ENCODE data around the gene FIG4. TPM values are rescaled to one million over a fixed set of nuclear protein-coding genes. Genes with fewer than 3 reads are reported as not detected.
"Not testable (repeated sequence)": the region's sequence is repeated elsewhere in the genome, so short reads cannot be mapped to it uniquely, and the experiment has no call there.

Gene FIG4
- polyA plus RNA-seq, 3 donors: 4.5 to 7.0 (median 7.0) TPM

DNA sequence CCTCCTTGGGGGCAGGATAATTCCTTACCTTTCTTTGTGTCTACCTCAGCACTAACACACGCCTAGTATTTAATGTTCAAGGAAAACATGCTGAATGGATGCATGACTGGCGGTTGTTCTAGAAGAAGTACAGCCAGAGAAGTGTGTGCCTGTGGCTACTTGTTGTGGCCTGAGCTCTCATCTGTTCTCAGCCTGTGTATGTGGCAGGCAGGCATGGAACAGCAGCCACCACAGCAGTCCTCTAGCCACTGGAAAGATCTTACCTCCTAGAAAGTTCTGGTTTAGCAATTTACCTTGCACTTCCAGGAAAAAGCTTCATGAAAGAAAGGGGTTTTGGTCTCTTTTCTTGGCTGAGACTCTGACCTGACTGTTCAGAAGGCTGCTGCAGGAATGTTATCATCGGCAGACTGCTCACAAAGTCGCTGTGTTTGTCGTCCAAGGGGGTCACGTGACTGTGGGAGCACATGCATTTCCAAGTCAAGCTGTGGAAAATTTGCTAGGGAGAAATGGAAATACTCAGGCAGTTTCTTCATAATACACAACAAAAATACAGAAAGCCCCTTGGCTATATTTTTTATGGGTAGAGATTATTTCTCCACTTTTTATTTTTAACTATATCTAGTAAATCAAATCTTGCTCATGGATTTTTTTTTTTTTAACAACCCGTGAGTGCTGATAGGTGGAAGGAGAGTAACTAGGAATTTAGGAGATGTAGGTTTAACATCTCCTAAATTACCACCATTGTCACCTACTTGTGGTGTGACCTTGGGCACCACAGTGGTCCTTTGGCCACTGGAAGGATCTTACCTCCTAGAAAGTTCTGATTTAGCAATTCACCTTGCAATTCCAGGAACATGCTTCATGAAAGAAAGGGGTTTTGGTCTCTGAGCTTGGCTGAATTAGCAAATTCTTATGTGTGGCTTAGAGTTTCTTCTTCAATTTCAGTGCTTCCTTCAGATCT, 176.2 kb downstream of the FIG4 start:
- WGBS, 3 donors: 26 to 44% (median 40%) methylated on average over 7 of the region's 7 CpGs

DNA sequence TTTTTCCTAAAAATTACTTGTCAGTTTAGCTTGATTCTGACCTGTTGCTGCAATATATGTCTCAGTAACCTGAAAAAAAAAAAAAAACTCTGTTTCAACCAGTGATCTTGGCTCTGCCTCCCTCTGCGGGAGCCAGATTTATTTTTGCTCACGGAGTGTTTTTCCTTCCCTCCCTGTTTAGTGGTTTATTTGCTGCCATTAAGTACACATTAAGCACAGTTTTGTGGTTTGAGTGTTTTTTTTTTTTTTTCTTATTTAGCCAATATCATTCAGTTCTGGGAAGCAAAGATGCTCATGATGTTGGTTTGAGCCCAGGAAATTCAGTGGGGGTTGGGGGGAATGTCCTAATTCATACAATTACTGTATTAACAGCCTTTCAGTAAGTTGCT, 176.9 kb downstream of the FIG4 start:
- 2 to 16% (median 3%) methylated on average over 2 of the region's 2 CpGs for WGBS, 3 donors
- no peak overlapping the region for H3K27ac ChIP-seq (ENCODE audit: low read depth, low read length)

More for the DNA sequence above, 176.2 kb downstream of the FIG4 start:
- no peak overlapping the region for H3K27ac ChIP-seq (ENCODE audit: low read depth, low read length)

DNA sequence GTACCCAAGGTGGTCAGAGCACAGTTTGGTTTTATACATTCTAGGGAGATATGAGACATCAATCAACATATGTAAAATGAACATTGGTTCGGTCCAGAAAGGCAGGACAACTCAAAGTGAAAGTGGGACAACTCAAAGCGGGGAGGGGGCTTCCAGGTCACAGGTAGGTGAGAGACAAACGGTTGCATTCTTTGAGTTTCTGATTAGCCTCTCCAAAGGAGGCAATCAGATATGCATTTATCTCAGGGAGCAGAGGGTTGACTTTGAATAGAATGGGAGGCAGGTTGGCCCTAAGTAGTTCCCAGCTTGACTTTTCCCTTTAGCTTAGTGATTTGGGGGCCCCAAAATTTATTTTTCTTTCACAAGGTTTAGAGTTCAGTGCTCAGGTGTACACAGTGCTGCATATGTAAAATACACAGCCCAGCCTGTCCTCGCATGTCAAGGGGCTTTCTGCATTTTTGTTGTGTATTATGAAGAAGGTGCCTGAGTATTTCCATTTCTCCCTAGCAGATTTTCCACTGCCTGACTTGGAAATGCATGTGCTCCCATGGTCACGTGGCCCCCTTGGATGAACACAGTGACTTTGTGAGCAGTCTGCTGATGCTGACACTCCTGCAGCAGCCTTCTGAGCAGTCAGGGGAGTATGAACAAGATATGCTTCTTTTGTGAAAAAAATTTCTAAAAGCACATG, 178.4 kb downstream of the FIG4 start:
- not testable (repeated sequence) for H3K27ac ChIP-seq (ENCODE audit: low read depth, low read length)
- WGBS, 3 donors: 61 to 63% (median 62%) methylated on average over 5 of the region's 5 CpGs

DNA sequence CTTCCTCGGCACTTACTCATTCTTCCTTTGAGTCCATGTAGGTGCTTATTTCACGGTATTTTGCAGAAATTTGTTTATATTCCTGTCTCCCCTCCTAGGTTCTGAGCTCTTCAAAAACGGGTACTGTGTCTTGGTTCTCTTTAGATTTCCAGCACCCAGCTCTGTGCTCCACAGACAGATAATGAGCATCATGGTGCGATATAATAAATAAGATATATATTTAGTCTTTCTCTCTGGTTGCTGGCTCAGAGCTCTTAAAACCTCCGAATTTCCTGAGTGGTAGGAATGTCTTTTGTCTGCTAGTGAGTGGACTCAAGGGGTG, 179.0 kb downstream of the FIG4 start:
- 57 to 67% (median 59%) methylated on average over 5 of the region's 5 CpGs for whole genome bisulfite sequencing, 3 donors
- H3K27ac ChIP-seq (ENCODE audit: low read depth, low read length): no peak overlapping the region

DNA sequence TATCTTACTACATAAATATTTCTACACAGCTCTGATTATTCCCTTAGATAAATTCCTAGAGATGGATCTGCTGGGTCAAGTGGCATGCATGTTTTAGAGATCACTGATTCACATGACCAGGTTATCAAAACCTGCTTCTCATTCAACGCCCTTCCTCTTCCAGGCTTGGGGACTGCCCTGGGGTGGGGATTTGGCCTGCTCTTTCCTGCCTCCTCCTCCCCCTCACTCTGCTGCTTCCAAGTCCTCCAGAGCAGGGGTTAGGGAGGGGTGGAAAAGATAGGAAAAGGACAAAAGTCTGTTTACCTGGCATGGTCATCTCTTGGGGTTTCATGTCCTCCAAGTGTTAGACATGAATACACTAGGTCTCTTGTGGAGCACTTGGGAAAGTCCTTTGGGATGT, 181.5 kb downstream of the FIG4 start:
- no peak overlapping the region for H3K27ac ChIP-seq (ENCODE audit: low read depth, low read length)
- whole genome bisulfite sequencing, 3 donors: 44 to 60% (median 50%) methylated on average over 1 of the region's 1 CpG

DNA sequence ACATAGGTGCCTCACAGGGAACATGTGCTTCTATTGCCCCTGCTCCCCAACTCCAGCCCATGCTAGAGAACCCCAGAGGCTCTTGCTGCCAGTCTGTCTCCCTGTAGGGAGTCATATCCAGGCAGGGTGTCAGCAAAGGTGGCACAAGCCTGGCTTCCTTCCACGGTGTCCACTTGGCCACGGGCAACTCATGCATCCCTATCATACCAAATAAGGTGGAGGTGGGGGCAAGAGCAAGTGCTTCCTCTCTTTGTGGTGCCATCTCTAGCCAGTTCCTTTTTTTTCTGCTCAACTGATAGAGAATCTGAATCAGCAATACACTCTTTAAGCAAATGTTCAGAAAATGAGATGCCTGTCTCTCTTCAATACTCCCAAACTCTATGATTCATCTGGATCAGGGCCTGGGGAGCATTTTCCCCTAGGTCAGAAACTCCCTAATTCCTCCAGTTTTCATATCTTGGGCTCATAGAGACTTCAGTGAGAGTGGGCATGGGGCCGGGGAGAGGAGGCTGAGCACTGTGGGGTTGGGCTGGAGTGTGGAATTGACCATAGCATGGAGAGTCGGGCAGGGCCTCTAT, 182.0 kb downstream of the FIG4 start:
- no peak overlapping the region for H3K27ac ChIP-seq (ENCODE audit: low read depth, low read length)
- 56 to 83% (median 69%) methylated on average over 4 of the region's 4 CpGs for WGBS, 3 donors

DNA sequence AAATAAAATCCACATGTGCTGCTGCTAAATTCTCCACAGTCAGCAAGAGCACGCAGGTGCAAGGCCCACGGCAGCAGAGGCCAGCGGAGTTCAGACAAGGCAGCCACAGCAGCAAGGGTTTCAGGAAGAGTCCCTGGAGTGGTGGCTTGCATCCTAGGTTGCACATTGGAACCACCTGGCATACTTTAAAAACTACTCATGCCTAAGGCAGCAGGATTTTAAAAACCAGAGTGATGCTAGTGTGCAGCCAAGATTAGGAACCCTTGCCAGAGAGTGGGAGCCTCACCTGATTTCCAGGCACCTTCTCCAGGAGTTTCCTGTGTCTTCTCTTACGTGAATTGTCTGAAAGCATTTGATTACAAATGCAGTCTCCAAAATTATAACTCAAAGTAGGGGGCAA, 183.0 kb downstream of the FIG4 start:
- WGBS, 3 donors: 82 to 88% (median 85%) methylated on average over 4 of the region's 4 CpGs
- H3K27ac ChIP-seq (ENCODE audit: low read depth, low read length): no peak overlapping the region

DNA sequence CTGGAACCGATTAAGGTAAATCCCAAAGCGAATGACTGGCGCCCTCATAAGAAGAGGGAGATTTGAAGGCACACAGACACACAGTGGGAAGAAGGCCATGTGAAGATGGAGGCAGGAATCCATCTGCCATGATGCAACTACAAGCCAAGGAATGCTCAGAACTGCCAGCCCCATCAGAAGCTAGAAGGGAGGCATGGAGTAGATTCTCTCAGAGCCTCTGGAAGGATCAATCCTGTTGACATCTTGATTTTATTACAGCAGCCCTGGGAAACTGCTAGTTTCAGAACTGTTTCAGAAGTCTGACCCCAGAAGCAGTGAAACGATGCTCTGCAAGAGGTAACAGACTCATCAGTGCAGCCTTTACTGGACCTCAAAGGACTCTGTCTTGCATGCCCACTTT, 183.5 kb downstream of the FIG4 start:
- WGBS, 3 donors: 82 to 96% (median 85%) methylated on average over 4 of the region's 4 CpGs
- no peak overlapping the region for H3K27ac ChIP-seq (ENCODE audit: low read depth, low read length)

Other genes starting within 250 kb of the FIG4 start
- gene MICAL1, start 235.5 kb upstream of the FIG4 start, polyA plus RNA-seq: 10 to 100 TPM in 2 of 3 donors, 1 to 10 TPM in 1; 6.8 to 30.3 (median 21.2) TPM
- gene ZBTB24, start 208.1 kb upstream of the FIG4 start, polyA plus RNA-seq: 1 to 10 TPM; 1.4 to 2.9 (median 1.7) TPM
- 1 to 10 TPM; 2.3 to 3.7 (median 2.8) TPM for gene AK9, start 94 bp upstream of the FIG4 start, polyA plus RNA-seq